Measurements from ENCODE around the gene PLA2G5. TPM values are rescaled to one million over a fixed set of nuclear protein-coding genes. Genes with fewer than 3 reads are reported as not detected.

Gene PLA2G5
- total RNA-seq, 4 donors from 2014 or later: 1.5 to 5.0 (median 1.9) TPM; not detected in 1

DNA sequence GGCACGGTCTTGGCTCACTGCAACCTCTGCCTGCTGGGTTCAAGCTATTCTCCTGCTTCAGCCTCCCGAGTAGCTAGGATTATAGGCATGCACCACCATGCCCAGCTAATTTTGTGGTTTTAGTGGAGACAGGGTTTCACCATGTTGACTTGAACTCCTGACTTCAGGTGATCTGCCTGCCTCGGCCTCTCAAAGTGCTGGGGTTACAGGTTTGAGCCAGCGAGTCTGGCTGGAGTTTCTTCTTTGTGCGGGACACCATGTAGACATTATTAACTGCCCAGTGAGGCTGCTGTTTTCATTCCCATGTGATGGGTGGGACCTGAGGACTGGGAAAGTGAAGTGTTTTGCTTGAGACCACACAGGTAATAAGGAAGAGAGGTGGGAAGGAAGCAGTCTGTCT, 23.3 kb downstream of the PLA2G5 start:
- no peaks in the 10 kb centered on the region for H3K9me3 ChIP-seq
- TF ChIP-seq, protein P1, sequence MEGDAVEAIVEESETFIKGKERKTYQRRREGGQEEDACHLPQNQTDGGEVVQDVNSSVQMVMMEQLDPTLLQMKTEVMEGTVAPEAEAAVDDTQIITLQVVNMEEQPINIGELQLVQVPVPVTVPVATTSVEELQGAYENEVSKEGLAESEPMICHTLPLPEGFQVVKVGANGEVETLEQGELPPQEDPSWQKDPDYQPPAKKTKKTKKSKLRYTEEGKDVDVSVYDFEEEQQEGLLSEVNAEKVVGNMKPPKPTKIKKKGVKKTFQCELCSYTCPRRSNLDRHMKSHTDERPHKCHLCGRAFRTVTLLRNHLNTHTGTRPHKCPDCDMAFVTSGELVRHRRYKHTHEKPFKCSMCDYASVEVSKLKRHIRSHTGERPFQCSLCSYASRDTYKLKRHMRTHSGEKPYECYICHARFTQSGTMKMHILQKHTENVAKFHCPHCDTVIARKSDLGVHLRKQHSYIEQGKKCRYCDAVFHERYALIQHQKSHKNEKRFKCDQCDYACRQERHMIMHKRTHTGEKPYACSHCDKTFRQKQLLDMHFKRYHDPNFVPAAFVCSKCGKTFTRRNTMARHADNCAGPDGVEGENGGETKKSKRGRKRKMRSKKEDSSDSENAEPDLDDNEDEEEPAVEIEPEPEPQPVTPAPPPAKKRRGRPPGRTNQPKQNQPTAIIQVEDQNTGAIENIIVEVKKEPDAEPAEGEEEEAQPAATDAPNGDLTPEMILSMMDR (IDR thresholded peaks at IDR 0.05): no peak
- no peak for TF ChIP-seq POLR2A (IDR thresholded peaks at IDR 0.05)
- no peaks in the 10 kb centered on the region for H3K27me3 ChIP-seq
- H3K36me3 ChIP-seq: no peaks in the 10 kb centered on the region
- H3K4me1 ChIP-seq: no peaks in the 10 kb centered on the region
- H3K4me3 ChIP-seq: no peak overlapping the region
- no peak overlapping the region for H3K27ac ChIP-seq
- DNase-seq: no peak

DNA sequence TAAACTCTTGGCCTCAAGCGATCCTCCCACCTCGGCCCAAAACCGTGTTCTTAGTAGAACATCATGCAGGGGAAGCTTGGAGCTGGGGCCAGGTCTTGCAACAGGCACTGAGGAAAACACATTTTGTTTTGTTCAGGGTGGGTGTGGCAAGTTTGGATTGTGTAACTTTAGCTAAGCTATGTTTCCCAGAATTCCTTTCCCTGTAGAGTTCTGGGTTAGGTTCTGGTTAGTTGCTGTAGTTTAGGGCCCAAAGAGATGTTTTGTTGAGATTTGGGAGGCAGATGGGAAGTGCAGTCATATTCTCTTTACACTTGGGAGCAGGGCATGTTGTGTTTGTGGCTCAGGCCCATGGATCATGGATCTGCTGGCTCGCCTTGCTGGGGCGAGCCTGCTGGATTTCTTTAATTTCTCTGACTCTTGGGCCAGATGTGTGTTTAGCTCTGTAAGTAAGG, 24.0 kb downstream of the PLA2G5 start:
- Histone ChIP-seq H3K27me3 (no peaks in the 10 kb centered on the region), H3K4me3 (no peak overlapping the region), H3K4me1 (no peaks in the 10 kb centered on the region), H3K36me3 (no peaks in the 10 kb centered on the region), H3K27ac (no peak overlapping the region), H3K9me3 (no peaks in the 10 kb centered on the region)
- no peak for TF ChIP-seq POLR2A (IDR thresholded peaks at IDR 0.05)
- TF ChIP-seq, protein P1 (IDR thresholded peaks at IDR 0.05): no peak
- DNase-seq: no peak

DNA sequence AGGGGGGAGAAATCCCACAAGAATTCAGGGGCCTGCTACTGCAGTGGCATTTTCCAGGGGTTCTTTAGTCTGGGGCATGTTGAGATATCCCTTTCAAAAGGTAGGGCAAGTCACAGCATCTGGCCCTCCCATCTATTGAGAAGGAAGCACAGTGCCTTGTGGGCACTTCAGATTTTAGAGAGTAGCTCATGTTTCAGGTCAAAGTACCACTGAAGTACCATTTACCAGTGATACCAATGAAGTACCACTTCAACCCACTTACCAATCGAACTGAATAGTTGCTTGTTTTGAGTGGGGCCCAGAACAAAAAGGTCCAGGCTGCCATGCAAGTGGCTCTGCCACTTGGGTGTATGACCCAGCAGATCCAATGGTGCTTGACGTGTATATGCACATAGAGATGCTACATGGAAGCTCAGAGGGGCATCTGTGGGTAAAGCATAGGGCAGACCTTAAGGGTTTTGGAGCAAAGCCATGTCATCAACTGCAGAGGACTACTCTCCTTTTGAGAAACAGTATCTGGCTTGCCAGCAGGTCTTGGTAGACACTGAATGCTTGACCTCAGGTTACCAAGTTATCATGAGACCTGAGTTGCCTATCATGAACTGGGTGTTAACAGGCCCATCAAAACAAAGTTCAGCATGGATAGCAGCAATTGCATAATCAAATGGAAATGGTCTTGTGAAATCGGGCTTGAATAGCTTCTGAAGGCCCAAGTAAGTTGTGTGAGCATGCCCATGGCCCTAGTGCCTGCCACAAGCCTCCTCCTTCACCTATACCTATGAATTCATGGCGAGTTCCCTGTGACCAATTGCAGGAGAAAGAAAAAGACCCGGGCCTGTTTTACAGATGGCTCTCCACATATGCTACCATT, 25.8 kb downstream of the PLA2G5 start:
- Histone ChIP-seq H3K27me3 (no peaks in the 10 kb centered on the region), H3K36me3 (no peaks in the 10 kb centered on the region), H3K4me1 (no peaks in the 10 kb centered on the region), H3K9me3 (no peaks in the 10 kb centered on the region), H3K27ac (no peak overlapping the region), H3K4me3 (no peak overlapping the region)
- TF ChIP-seq, protein P1 (IDR thresholded peaks at IDR 0.05): no peak
- TF ChIP-seq POLR2A (IDR thresholded peaks at IDR 0.05): no peak
- no peak for DNase-seq

DNA sequence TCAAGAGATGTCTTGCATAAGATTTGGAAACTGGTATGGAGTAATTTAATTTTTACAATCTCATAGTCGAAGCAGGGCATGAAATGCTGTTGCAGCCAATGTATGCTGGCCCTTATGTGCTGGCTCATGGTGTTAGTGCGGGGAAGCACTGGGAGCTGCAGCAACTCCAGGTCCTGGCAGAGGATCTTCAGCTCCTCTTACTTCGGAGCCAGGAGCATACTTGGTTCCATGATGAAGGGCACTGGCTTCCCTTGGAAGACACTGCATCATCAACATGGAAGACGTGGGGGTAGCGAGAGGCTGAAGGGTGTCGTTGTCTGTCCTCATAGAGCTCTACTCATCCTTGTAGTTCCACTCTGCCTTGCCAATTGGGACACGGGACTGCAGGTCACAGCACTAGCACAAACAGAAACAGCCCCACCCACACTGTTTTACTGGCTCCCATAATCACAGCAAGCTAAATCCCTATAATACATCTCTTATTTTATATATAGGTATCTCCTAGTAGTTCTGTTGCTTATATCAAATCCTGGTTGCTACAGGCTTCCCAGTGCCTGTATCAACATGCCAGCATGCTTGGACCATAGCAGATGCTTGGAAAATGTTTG, 26.9 kb downstream of the PLA2G5 start:
- no peak overlapping the region for H3K27ac ChIP-seq
- no peaks in the 10 kb centered on the region for H3K4me1 ChIP-seq
- no peak for DNase-seq
- H3K36me3 ChIP-seq: no peaks in the 10 kb centered on the region
- no peaks in the 10 kb centered on the region for H3K27me3 ChIP-seq
- no peaks in the 10 kb centered on the region for H3K9me3 ChIP-seq
- H3K4me3 ChIP-seq: no peak overlapping the region
- no peak for TF ChIP-seq POLR2A (IDR thresholded peaks at IDR 0.05)
- TF ChIP-seq, protein P1 (IDR thresholded peaks at IDR 0.05): no peak

DNA sequence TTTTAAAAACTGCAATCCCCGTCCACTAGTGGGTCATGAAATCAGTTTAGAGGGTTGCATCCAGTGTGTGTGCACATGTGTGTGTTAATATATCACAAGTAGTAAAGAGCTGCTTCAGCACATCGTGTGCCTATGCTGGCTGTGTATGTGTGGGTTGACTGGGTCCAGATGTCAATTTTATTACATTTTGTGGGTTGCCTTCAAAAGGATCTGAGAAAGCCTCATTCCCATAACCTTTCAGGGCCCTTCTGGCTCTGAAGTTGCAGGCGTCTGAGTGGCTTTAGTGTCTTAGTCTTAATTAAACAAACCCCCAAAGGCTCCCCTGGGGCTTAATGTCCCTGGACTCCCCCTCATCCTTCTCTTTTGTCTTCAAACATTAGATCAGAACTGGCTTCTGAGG, 29.5 kb downstream of the PLA2G5 start:
- TF ChIP-seq, protein P1 (IDR thresholded peaks at IDR 0.05): no peak
- no peak for TF ChIP-seq POLR2A (IDR thresholded peaks at IDR 0.05)
- no peaks in the 10 kb centered on the region for H3K4me1 ChIP-seq

More for the DNA sequence above, 29.5 kb downstream of the PLA2G5 start:
- H3K27me3 ChIP-seq: no peaks in the 10 kb centered on the region
- H3K27ac ChIP-seq: no peak overlapping the region
- no peaks in the 10 kb centered on the region for H3K36me3 ChIP-seq
- DNase-seq: no peak
- no peaks in the 10 kb centered on the region for H3K9me3 ChIP-seq
- H3K4me3 ChIP-seq: no peak overlapping the region
